Psoas muscle (tissue), 8 donors: ENCODE data around the gene TSHZ2. TPM values are rescaled to one million over a fixed set of nuclear protein-coding genes. Genes with fewer than 3 reads are reported as not detected.

Experiments used
- ATAC-seq, 4 donors: fragments of 200-7000 bp; cut with Tn5 transposase; one replicate each; pipeline ENCODE4 v1.9.1; 2020; ENCODE audit warnings: moderate library complexity in 3 of 4, mild to moderate bottlenecking in 2 of 4
- DNase-seq, 2 donors: peaks; one replicate each; pipeline ENCODE4 v3.0.0-alpha.2; 2020
- H3K27ac ChIP-seq: fragments of 200-600 bp; one replicate; pipeline ENCODE4 v1.8.0; 2022
- H3K27me3 ChIP-seq, 3 donors: fragments of 200-600 bp in 1 of 3; one replicate each; pipeline versions ENCODE4 v1.6.1 to v1.8.0; 2013 to 2022; ENCODE audit warnings: low read length in 2 of 3, mild to moderate bottlenecking in 2 of 3, moderate library complexity in 1 of 3; ENCODE audit not compliant: insufficient read depth in 3 of 3
- H3K36me3 ChIP-seq, 2 donors: fragments of 200-600 bp in 1 of 2; one replicate each; pipeline versions ENCODE4 v1.6.1 to v1.8.0; 2013 to 2022; ENCODE audit warnings: low read depth in 1 of 2, mild to moderate bottlenecking in 1 of 2, moderate library complexity in 1 of 2; ENCODE audit not compliant: insufficient read depth in 1 of 2
- H3K4me1 ChIP-seq: fragments of 200-600 bp; one replicate; pipeline ENCODE4 v1.8.0; 2022
- H3K4me3 ChIP-seq: fragments of 200-600 bp; one replicate; pipeline ENCODE4 v1.8.0; 2022; ENCODE audit warnings: mild to moderate bottlenecking
- H3K9me3 ChIP-seq: fragments of 200-600 bp; one replicate; pipeline ENCODE4 v1.8.0; 2022
- CTCF ChIP-seq: fragments of 200-600 bp; IDR thresholded peaks from one replicate; pipeline ENCODE4 v1.8.0; 2022; ENCODE audit warnings: antibody characterized with exemption
- WGBS, 3 donors: extraction: QIAGEN DNeasy Blood & Tissue Kit; methylation state at CpG; one replicate each; pipeline versions ENCODE4 v1.1.6 to v1.1.7; 2013; 5-methylcytosine and 5-hydroxymethylcytosine counted together
- intact Hi-C, 2 donors: fragments of 100-400 bp; cut with DNase I; formaldehyde crosslinking; loops; one replicate each; pipeline versions ENCODE4 v1.11.0 to v1.14.2; 2022
- polyA plus RNA-seq, 3 donors: library from polyadenylated mRNA; stranded (reverse); fragments of 200-250 nt; gene quantifications; one replicate each; pipeline ENCODE4 v1.2.3, GENCODE V29; 2013
- total RNA-seq, 4 donors: library from RNA; stranded (reverse); fragmentation: NEBNext Ultra II Directional in 2 of 4; extraction: Animal tissue kit (Norgen Biotek cat#: 25700) in 2 of 4; gene quantifications; one replicate each; pipeline versions ENCODE4 v1.2.1 to v1.2.4, GENCODE V29; 2021 to 2023
- donor health status: healthy with polysubstance abuse.
- donor health status: DM: no; HTN: no; CAD: no; lungs with moderate emphysema.
- donor health status: Bipolar disorder and iron deficiency.
- donor health status: healthy.
- donor health status: DM: yes; HTN: yes; CAD: no.
- donor health status: DM: no; HTN: no; CAD: no.
- donor health status: DM: no; HTN: no; CAD: no.
- donor health status: DM: yes; HTN: yes; CAD: no.

The TSHZ2 gene
- total and polyA plus RNA-seq, 7 donors: 0.39 to 7.5 (median 1.9) TPM

- Histone ChIP-seq H3K27ac (no peak overlapping the region), H3K9me3 (no peaks in the 10 kb centered on the region), H3K4me3 (no peak overlapping the region), H3K36me3 (no peaks in the 10 kb centered on the region), H3K27me3 (no peaks in the 10 kb centered on the region), H3K4me1 (no peaks in the 10 kb centered on the region)
- DNase-seq: no peak
- intact Hi-C loops: no loop called here
- ATAC-seq: no peak
- WGBS, 3 donors: 92 to 94% (median 93%) methylated on average over 7 of the region's 7 CpGs
- TF ChIP-seq CTCF: no peak
Measured at GRCh38 chr20:53083411-53083810, 111.3 kb downstream of the TSHZ2 start.

- Histone ChIP-seq H3K27ac (no peak overlapping the region), H3K4me3 (no peak overlapping the region), H3K9me3 (no peaks in the 10 kb centered on the region), H3K36me3 (no peaks in the 10 kb centered on the region), H3K4me1 (no peaks in the 10 kb centered on the region), H3K27me3 (no peaks in the 10 kb centered on the region)
- no peak for ATAC-seq
- no peak for DNase-seq
- intact Hi-C loops: no loop called here
- no peak for TF ChIP-seq CTCF
Measured at GRCh38 chr20:53084408-53084997, 112.3 kb downstream of the TSHZ2 start.

GRCh38 chr20:53085720-53086119, 113.6 kb downstream of the TSHZ2 start:
- ATAC-seq: no peak

GRCh38 chr20:53087037-53087777, 115.0 kb downstream of the TSHZ2 start:
- ATAC-seq: peak; percentile 15 to 60 (median 38)
- TF ChIP-seq CTCF: no peak

More at GRCh38 chr20:53085720-53086119, 113.6 kb downstream of the TSHZ2 start:
- no peaks in the 10 kb centered on the region for H3K9me3 ChIP-seq
- no peak for TF ChIP-seq CTCF
- intact Hi-C loops: no loop called here
- H3K36me3 ChIP-seq: no peaks in the 10 kb centered on the region
- 88 to 92% (median 89%) methylated on average over 5 of the region's 5 CpGs for WGBS, 3 donors
- no peaks in the 10 kb centered on the region for H3K27me3 ChIP-seq
- H3K4me1 ChIP-seq: no peaks in the 10 kb centered on the region
- no peak overlapping the region for H3K4me3 ChIP-seq
- no peak for DNase-seq
- no peak overlapping the region for H3K27ac ChIP-seq

More at GRCh38 chr20:53087037-53087777, 115.0 kb downstream of the TSHZ2 start:
- no peaks in the 10 kb centered on the region for H3K4me1 ChIP-seq
- H3K4me3 ChIP-seq: no peak overlapping the region
- no peaks in the 10 kb centered on the region for H3K9me3 ChIP-seq
- no peaks in the 10 kb centered on the region for H3K27me3 ChIP-seq
- DNase-seq: no peak
- 29 to 40% (median 30%) methylated on average over 8 of the region's 8 CpGs for WGBS, 3 donors
- H3K27ac ChIP-seq: peak overlapping the region; percentile 46
- H3K36me3 ChIP-seq: no peaks in the 10 kb centered on the region
- intact Hi-C loops: no loop called here
